KMS-11 (cell line): Measurements from ENCODE around the gene CRABP1.

Source experiments
- H2AFZ ChIP-seq: fragments of 200-600 bp; sonication (generic); 2 replicates; pipeline ENCODE4 v1.6.1; 2016; ENCODE audit warnings: antibody characterized with exemption, mixed run types, low read depth
- H3K27ac ChIP-seq: fragments of 200-600 bp; sonication (generic); 2 replicates; pipeline ENCODE4 v1.6.1; 2016; ENCODE audit warnings: mild to moderate bottlenecking, mixed run types
- H3K27me3 ChIP-seq: fragments of 200-600 bp; sonication (generic); 2 replicates; pipeline ENCODE4 v1.6.1; 2017; ENCODE audit warnings: mild to moderate bottlenecking, low read depth, mixed run types, moderate library complexity; ENCODE audit not compliant: insufficient read depth
- H3K36me3 ChIP-seq: fragments of 200-600 bp; sonication (generic); 2 replicates; pipeline ENCODE4 v1.6.1; 2017; ENCODE audit warnings: mild to moderate bottlenecking, mixed run types; ENCODE audit not compliant: insufficient read depth
- H3K4me1 ChIP-seq: fragments of 200-600 bp; sonication (generic); 2 replicates; pipeline ENCODE4 v1.6.1; 2016; ENCODE audit warnings: mild to moderate bottlenecking, low read depth, mixed run types; ENCODE audit not compliant: poor library complexity, severe bottlenecking
- H3K4me2 ChIP-seq: fragments of 200-600 bp; sonication (generic); 2 replicates; pipeline ENCODE4 v1.7.0; 2016; ENCODE audit warnings: mild to moderate bottlenecking, mixed run types
- H3K4me3 ChIP-seq: fragments of 200-600 bp; sonication (generic); IDR thresholded peaks from 2 replicates; pipeline ENCODE4 v1.6.1; 2017; ENCODE audit warnings: low read depth, low read length, mixed read lengths; ENCODE audit not compliant: insufficient read depth
- H3K79me2 ChIP-seq: fragments of 200-600 bp; sonication (generic); 2 replicates; pipeline ENCODE4 v1.6.1; 2016; ENCODE audit warnings: low read depth, mixed run types; ENCODE audit not compliant: insufficient read depth
- H3K9ac ChIP-seq: fragments of 200-600 bp; sonication (generic); 2 replicates; pipeline ENCODE4 v1.6.1; 2016; ENCODE audit warnings: mild to moderate bottlenecking, mixed run types
- H4K20me1 ChIP-seq: fragments of 200-600 bp; sonication (generic); 2 replicates; pipeline ENCODE4 v1.6.1; 2016; ENCODE audit warnings: mild to moderate bottlenecking, mixed run types; ENCODE audit not compliant: insufficient read depth
- TF ChIP-seq, protein P1 (sequence below): fragments of 200-600 bp; sonication (generic); conservative IDR thresholded peaks from 2 replicates; pipeline ENCODE4 v1.6.1; 2017; ENCODE audit warnings: low read depth, mild to moderate bottlenecking, antibody characterized with exemption, low read length, moderate library complexity, mixed read lengths

CRABP1 gene

GRCh38 chr15:78396976-78397375 is 56.8 kb downstream of the CRABP1 start:
- H3K36me3 ChIP-seq, result no peaks in the 10 kb centered on the region
- no peak overlapping the region for H2AFZ ChIP-seq
- TF ChIP-seq, protein P1, sequence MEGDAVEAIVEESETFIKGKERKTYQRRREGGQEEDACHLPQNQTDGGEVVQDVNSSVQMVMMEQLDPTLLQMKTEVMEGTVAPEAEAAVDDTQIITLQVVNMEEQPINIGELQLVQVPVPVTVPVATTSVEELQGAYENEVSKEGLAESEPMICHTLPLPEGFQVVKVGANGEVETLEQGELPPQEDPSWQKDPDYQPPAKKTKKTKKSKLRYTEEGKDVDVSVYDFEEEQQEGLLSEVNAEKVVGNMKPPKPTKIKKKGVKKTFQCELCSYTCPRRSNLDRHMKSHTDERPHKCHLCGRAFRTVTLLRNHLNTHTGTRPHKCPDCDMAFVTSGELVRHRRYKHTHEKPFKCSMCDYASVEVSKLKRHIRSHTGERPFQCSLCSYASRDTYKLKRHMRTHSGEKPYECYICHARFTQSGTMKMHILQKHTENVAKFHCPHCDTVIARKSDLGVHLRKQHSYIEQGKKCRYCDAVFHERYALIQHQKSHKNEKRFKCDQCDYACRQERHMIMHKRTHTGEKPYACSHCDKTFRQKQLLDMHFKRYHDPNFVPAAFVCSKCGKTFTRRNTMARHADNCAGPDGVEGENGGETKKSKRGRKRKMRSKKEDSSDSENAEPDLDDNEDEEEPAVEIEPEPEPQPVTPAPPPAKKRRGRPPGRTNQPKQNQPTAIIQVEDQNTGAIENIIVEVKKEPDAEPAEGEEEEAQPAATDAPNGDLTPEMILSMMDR, result no peak
- H3K9ac ChIP-seq, result no peak overlapping the region
- no peaks in the 10 kb centered on the region for H3K27me3 ChIP-seq
- H3K4me3 ChIP-seq, result no peak overlapping the region
- no peaks in the 10 kb centered on the region for H4K20me1 ChIP-seq
- H3K4me2 ChIP-seq, result no peak overlapping the region
- H3K79me2 ChIP-seq, result no peaks in the 10 kb centered on the region
- H3K27ac ChIP-seq, result no peak overlapping the region
- no peaks in the 10 kb centered on the region for H3K4me1 ChIP-seq

DNA sequence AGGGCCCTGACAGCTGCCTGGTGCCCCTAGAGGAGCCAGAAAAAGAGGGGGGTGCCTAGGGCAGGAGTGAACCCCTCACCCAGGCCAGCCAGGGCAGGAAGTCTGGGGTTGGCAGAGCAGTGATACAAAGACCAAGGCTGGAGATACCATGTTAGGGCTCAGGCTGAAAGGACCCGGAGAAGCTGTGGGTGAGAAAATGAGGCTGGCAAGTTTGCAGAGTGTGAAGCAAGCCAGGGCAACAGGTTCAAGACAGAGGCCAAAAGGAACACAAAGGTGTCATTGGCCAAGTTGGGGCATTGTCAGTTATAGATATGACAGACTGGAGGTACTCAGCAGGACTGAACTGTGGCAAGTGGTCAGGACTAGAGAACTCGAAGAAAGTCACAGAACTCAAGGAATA is 57.2 kb downstream of the CRABP1 start:
- H3K4me1 ChIP-seq, result no peaks in the 10 kb centered on the region
- H2AFZ ChIP-seq, result no peak overlapping the region
- no peak overlapping the region for H3K9ac ChIP-seq
- H3K36me3 ChIP-seq, result no peaks in the 10 kb centered on the region
- no peak overlapping the region for H3K4me3 ChIP-seq
- TF ChIP-seq, protein P1, result no peak
- H3K27me3 ChIP-seq, result no peaks in the 10 kb centered on the region
- no peaks in the 10 kb centered on the region for H3K79me2 ChIP-seq
- H3K27ac ChIP-seq, result no peak overlapping the region
- no peaks in the 10 kb centered on the region for H4K20me1 ChIP-seq
- no peak overlapping the region for H3K4me2 ChIP-seq
